Spinal cord (tissue), 10 donors: ENCODE results near the gene ZNF79. TPM values are rescaled to one million over a fixed set of nuclear protein-coding genes. Genes with fewer than 3 reads are reported as not detected.

Experiments used
- DNase-seq, 6 donors: peaks; one replicate each; pipeline versions ENCODE4 v3.0.0 to v3.0.0-alpha.2; 2013 to 2015; ENCODE audit warnings: low spot score in 6 of 6, low read depth in 4 of 6
- H3K27ac ChIP-seq: one replicate; pipeline ENCODE4 v1.5.1; 2013; ENCODE audit warnings: low read depth, low read length, control low read depth
- H3K27me3 ChIP-seq: one replicate; pipeline ENCODE4 v1.6.1; 2013; ENCODE audit warnings: low read length; ENCODE audit not compliant: control insufficient read depth, insufficient read depth
- H3K36me3 ChIP-seq: one replicate; pipeline ENCODE4 v1.6.1; 2013; ENCODE audit warnings: low read length; ENCODE audit not compliant: control insufficient read depth, insufficient read depth
- H3K4me1 ChIP-seq: one replicate; pipeline ENCODE4 v1.6.1; 2013; ENCODE audit warnings: low read length; ENCODE audit not compliant: control insufficient read depth, insufficient read depth
- H3K4me3 ChIP-seq: one replicate; pipeline ENCODE4 v1.5.1; 2013; ENCODE audit warnings: low read depth, low read length, control low read depth
- H3K9me3 ChIP-seq: one replicate; pipeline ENCODE4 v1.6.1; 2013; ENCODE audit warnings: low read length; ENCODE audit not compliant: control insufficient read depth, insufficient read depth
- whole genome bisulfite sequencing: methylation state at CpG from one replicate; pipeline ENCODE4 v1.1.5; 2013; ENCODE audit warnings: missing lambda C conversion rate; ENCODE audit not compliant: insufficient coverage; 5-methylcytosine and 5-hydroxymethylcytosine counted together
- polyA plus RNA-seq, 2 donors: library from polyadenylated mRNA; unstranded; fragments of 120-200 nt; gene quantifications; one replicate each; pipeline ENCODE4 v1.2.1, GENCODE V29; 2013; ENCODE audit not compliant: insufficient read length in 2 of 2
- total RNA-seq, 2 donors: library from RNA; depleted of rRNA in 1 of 2; stranded (reverse); fragments of 120-200 nt in 1 of 2; fragments of >200 nt in 1 of 2; gene quantifications; one replicate each; pipeline versions ENCODE4 v1.2.3 to v1.2.4, GENCODE V29; 2013 to 2014
- donor health status: healthy.

Gene ZNF79
- total and polyA plus RNA-seq, 4 donors: 5.3 to 12.2 (median 7.4) TPM

DNA sequence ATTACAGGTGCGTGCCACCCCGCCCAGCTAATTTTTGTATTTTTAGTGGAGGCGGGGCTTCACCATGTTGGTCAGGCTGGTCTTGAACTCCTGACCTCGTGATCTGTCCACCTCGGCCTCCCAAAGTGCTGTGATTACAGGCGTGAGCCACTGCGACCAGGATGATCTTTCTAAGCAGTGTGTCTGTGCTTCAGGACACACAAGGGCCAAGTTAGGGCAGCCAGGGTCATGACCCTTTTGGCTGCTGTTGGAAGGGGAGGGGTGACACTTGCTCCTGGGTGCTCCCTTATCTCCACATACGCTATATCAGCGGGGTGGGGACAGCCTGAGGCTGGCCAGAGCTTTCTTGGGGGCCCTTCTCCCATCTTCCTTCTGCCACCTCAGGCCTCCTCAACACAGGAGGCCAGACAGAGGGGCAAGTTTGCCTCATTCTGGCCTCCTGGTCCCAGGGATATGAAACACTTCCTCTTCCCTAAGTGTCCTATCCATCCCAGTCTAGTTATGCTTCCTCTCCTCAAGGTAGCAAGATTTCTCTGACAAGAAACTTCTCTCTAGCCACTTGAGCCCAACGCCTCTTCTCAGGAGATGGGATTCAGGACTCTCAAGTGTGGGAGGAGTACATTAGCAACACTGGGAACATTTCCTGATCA, 1.9 kb upstream of the ZNF79 start:
- Histone ChIP-seq H3K27me3 (no peaks in the 10 kb centered on the region), H3K9me3 (no peaks in the 10 kb centered on the region), H3K27ac (no peak overlapping the region), H3K36me3 (peaks cover 8% of the 10 kb centered on the region), H3K4me1 (peaks cover 37% of the 10 kb centered on the region), H3K4me3 (peak overlapping the region; percentile 98)
- WGBS: 86% methylated on average over 7 of the region's 10 CpGs
- DNase-seq: no peak

DNA sequence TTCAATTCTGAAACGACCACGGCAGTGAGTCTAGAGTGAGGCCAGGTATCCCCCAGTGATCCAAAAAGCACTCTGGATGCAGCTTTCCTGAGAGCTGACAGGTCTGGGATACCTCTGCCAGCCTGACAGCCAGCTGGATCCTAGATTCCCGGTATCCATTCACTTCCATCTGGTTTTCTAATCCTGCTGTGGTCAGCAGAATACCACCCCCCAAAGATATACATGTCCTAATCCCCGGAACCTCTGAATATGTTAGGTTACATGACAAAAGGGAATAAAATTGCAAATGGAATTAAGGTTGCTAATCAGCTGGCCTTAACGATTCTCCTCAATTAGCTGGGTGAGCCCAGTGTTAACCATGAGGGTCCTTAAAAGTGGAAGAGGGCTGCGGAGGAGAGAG, 1.4 kb upstream of the ZNF79 start:
- peak overlapping the region; percentile 98 for H3K4me3 ChIP-seq
- peaks cover 34% of the 10 kb centered on the region for H3K4me1 ChIP-seq
- H3K36me3 ChIP-seq: peaks cover 8% of the 10 kb centered on the region
- H3K27me3 ChIP-seq: no peaks in the 10 kb centered on the region
- peak overlapping the region; percentile 98 for H3K27ac ChIP-seq
- WGBS: 69% methylated on average over 3 of the region's 6 CpGs
- no peaks in the 10 kb centered on the region for H3K9me3 ChIP-seq
- DNase-seq: no peak

DNA sequence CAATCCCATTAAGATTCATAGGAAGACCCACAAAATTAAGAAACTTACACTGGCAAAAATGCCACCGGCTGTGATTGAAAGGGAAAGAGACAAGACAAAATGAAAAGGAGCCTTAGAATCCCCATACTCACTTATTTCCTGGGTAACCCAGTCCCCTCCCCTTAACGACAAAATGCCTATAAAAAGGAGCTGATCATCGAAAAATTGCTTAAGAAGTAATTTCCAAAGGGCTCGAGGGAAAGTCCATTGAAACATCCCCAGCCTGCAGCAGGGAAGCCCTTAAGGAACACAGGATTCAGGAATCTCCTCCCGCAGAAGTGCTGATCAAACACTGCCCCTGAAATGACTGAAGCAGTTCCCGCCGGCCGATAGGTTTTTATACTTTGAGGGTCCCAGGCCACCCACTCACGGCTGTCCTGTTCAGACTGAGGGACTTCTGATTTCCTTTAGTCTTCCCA, 677 bp upstream of the ZNF79 start:
- H3K4me1 ChIP-seq: peaks cover 29% of the 10 kb centered on the region
- DNase-seq: peak in 1 of 6 donors; percentile 7

DNA sequence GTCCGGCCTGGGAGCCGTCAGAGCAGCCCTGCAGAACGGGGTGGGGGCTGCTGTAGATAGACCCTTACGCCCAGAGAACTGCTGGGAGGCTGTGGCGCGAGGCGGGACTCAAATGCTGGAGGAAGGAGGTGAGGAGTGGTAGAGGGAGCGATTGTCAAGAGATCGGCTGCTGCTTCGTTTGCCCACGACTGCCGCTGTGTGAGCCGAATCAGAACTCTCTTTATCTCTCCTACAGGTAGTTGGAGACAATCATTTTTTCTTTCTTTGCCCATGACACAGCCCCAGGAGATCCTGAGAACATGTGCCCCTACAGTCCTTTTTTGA, 456 bp downstream of the ZNF79 start:
- Histone ChIP-seq H3K27me3 (no peaks in the 10 kb centered on the region), H3K9me3 (no peaks in the 10 kb centered on the region), H3K36me3 (peaks cover 13% of the 10 kb centered on the region), H3K4me3 (peak overlapping the region; percentile 98), H3K27ac (peak overlapping the region; percentile 98), H3K4me1 (peaks cover 29% of the 10 kb centered on the region)
- WGBS: under 1% methylated on average over 9 of the region's 13 CpGs
- DNase-seq: no peak

More for the DNA sequence above, 677 bp upstream of the ZNF79 start:
- 0% methylated on average over 7 of the region's 9 CpGs for WGBS
- H3K27ac ChIP-seq: peak overlapping the region; percentile 98
- no peaks in the 10 kb centered on the region for H3K27me3 ChIP-seq
- H3K4me3 ChIP-seq: peak overlapping the region; percentile 98
- H3K36me3 ChIP-seq: peaks cover 3% of the 10 kb centered on the region
- H3K9me3 ChIP-seq: no peaks in the 10 kb centered on the region

DNA sequence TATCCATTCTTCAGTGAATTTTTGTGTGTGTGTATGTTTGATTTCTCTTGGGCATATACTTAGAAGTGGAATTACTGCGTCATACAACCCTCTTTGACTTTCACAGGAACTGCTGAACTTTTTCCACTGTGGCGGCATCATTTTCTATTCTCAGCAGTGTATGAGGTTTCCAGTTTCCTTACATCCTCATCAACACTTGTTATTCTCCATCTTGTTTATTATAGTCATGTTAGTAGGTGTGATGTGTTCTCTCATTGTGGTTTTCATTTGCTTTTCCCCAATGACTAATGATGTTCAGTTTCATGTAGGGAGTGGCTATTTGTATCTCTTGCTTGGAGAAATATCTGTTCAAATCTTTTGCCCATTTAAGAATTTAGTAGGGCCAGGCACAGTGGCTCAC, 2.6 kb downstream of the ZNF79 start:
- Histone ChIP-seq H3K27ac (no peak overlapping the region), H3K36me3 (peaks cover 16% of the 10 kb centered on the region), H3K27me3 (no peaks in the 10 kb centered on the region), H3K4me3 (no peak overlapping the region), H3K4me1 (peaks cover 29% of the 10 kb centered on the region), H3K9me3 (no peaks in the 10 kb centered on the region)
- DNase-seq: no peak
- no CpG with 5 or more reads among the region's 2 CpGs for WGBS

DNA sequence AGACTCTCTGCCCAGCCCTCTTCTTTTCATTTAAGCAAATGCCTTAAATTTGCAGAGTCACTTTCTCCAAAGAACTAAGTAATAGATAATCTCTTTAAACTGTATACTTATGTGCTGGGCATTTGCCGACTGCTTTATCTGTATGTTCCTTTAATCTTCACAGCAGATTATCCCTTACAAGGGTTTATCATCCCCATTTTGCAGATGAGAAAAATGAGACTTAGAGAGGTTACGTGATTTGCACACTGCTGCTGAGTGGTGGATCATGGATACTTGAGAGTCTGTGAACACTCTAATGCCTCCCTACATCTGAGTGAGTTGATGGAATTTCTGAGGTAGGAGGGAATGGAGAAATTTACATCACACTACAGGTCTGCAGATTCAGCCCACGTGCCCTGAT, 4.2 kb downstream of the ZNF79 start:
- peaks cover 15% of the 10 kb centered on the region for H3K4me1 ChIP-seq
- no peak overlapping the region for H3K27ac ChIP-seq
- WGBS: no CpG with 5 or more reads among the region's 3 CpGs
- no peaks in the 10 kb centered on the region for H3K9me3 ChIP-seq
- no peaks in the 10 kb centered on the region for H3K27me3 ChIP-seq
- H3K36me3 ChIP-seq: peaks cover 21% of the 10 kb centered on the region
- DNase-seq: no peak
- H3K4me3 ChIP-seq: no peak overlapping the region

DNA sequence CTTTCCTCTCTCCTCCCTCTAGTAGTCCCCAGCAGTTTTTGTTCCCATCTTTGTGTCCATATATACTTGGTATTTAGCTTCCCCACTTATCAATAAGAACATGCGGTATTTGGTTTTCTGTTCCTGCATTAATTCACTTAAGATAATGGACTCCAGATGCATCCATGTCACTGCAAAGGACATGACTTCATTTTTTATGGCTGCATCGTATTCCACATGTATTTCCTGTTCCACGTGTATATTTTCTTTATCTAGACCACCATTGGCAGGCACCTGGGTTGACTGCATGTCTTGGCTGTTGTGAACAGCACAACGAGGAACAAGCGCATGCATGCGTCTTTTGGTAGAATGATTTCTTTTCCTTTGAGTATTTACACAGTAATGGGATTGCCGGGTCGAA, 6.2 kb downstream of the ZNF79 start:
- Histone ChIP-seq H3K9me3 (no peaks in the 10 kb centered on the region), H3K27me3 (no peaks in the 10 kb centered on the region), H3K4me3 (no peak overlapping the region), H3K36me3 (peaks cover 39% of the 10 kb centered on the region), H3K27ac (no peak overlapping the region), H3K4me1 (peaks cover 4% of the 10 kb centered on the region)
- no peak for DNase-seq
- 92% methylated on average over 4 of the region's 8 CpGs for WGBS

DNA sequence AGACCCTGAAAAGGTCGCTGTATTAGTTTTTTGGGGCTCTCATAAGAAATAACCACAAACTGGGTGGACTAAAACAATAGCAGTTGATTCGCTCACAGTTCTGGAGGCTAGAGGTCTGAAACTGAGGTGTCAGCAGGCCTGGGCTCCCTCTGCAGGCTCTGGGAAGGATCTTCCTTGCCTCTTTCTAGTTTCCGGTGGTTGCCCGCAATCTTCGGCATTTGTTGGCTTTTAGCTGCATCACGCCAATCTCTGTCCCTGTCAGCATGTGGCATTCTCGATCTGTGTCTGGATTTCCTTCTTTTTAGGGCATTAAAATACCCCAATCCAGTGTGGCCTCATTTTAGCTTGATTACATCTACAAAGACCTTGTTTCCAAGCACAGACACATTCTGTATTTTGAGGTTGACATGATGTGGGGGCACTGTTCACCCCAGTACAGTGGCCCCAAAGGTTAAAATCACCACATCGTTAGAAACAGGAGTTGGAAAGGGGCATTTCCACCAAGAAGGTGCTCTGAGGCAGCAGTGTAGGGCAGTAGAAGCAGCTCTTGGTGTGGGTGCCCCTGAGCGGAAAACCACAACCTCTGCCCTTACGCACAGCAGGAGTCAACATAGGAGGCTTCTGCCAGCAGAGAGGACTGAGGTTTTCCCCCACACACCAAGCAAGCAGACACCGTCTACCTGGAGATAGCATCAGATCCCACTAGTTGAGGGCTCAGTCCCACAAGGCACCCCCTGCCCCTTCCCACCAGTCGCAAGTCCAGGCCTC, 13.5 kb downstream of the ZNF79 start:
- H3K9me3 ChIP-seq: no peaks in the 10 kb centered on the region
- WGBS: 89% methylated on average over 11 of the region's 12 CpGs
- peak in 1 of 6 donors; percentile 20 for DNase-seq
- peaks cover 80% of the 10 kb centered on the region for H3K36me3 ChIP-seq
- no peaks in the 10 kb centered on the region for H3K27me3 ChIP-seq
- no peaks in the 10 kb centered on the region for H3K4me1 ChIP-seq
- no peak overlapping the region for H3K27ac ChIP-seq
- H3K4me3 ChIP-seq: no peak overlapping the region

DNA sequence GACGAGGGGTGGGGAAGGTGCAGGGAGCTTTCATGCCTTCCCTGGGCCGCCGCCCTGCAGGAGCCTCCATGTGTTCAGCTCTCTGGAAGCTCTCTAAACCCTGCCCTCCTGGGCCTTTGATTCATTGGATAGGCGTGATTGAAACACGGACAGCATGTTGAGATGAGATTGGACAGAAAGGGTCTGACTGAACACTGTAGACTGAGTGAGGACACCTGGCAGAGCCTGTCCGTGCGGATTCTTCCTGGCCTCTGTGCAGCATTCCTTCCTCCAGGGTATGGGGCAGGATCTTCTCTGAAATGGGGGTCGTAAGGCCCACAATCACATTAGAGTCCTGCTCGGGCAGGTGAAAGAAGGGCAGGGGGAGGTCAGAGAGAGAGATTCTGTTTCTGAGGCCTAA, 14.2 kb downstream of the ZNF79 start:
- no peaks in the 10 kb centered on the region for H3K27me3 ChIP-seq
- WGBS: 94% methylated on average over 8 of the region's 9 CpGs
- no peak overlapping the region for H3K27ac ChIP-seq
- no peak for DNase-seq
- peaks cover 80% of the 10 kb centered on the region for H3K36me3 ChIP-seq
- no peaks in the 10 kb centered on the region for H3K9me3 ChIP-seq
- no peaks in the 10 kb centered on the region for H3K4me1 ChIP-seq
- H3K4me3 ChIP-seq: no peak overlapping the region
